Omental fat pad (tissue), 4 donors: ENCODE measurements around the gene WDR27. TPM values are rescaled to one million over a fixed set of nuclear protein-coding genes. Genes with fewer than 3 reads are reported as not detected.
"Not testable (repeated sequence)": the region's sequence is repeated elsewhere in the genome, so short reads cannot be mapped to it uniquely, and the experiment has no call there.

Experiments
- ATAC-seq: fragments of 150-250 bp; one replicate; pipeline ENCODE4 v1.9.1; 2016; ENCODE audit warnings: mild to moderate bottlenecking, moderate library complexity; ENCODE audit not compliant: low FRiP score
- DNase-seq: peaks from one replicate; pipeline ENCODE4 v3.0.0-alpha.2; 2019; ENCODE audit warnings: low spot score
- total RNA-seq, 4 donors: library from RNA; depleted of rRNA; stranded (reverse); fragments of >200 nt; gene quantifications; one replicate each; pipeline ENCODE4 v1.1.0, GENCODE V29; 2016
- TF ChIP-seq, protein P1 (sequence below), 3 donors: fragments of 450-650 bp; IDR thresholded peaks; one replicate each; pipeline ENCODE4 v1.5.1; 2016 to 2017; ENCODE audit warnings: antibody characterized with exemption in 3 of 3, mild to moderate bottlenecking in 3 of 3, moderate library complexity in 2 of 3

The WDR27 gene
- total RNA-seq, 4 donors from 2014 or later, result 18.9 to 35.9 (median 21.7) TPM

DNA sequence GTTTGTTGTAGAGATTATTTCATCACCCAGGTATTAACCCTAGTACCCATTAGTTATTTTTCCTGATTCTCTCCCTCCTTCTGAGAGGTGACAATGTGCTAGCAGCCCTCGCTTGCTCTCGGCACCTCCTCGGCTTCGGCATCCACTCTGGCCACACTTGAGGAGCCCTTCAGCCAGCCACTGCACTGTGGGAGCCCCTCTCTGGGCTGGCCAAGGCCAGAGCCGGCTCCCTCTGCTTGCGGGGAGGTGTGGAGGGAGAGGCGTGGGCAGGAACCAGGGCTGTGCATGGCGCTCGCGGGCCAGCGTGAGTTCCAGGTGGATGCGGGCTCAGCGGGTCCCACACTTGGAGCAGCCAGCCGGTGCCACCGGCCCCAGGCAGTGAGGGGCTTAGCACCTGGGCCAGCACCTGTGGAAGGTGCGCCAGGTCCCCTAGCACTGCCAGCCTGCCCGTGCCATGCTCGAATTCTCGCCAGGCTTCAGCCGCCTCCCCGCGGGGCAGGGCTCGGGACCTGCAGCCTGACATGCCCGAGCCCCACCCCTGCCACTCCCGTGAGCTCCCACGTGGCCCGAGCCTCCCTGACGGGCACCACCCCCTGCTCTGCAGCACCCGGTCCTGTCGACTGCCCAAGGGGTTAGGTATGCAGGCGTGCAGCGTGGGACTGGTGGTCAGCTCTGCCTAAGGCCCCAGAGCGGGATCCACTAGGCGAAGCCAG is 221.9 kb downstream of the WDR27 start:
- no peak for DNase-seq
- ATAC-seq, result no peak
- TF ChIP-seq, protein P1, sequence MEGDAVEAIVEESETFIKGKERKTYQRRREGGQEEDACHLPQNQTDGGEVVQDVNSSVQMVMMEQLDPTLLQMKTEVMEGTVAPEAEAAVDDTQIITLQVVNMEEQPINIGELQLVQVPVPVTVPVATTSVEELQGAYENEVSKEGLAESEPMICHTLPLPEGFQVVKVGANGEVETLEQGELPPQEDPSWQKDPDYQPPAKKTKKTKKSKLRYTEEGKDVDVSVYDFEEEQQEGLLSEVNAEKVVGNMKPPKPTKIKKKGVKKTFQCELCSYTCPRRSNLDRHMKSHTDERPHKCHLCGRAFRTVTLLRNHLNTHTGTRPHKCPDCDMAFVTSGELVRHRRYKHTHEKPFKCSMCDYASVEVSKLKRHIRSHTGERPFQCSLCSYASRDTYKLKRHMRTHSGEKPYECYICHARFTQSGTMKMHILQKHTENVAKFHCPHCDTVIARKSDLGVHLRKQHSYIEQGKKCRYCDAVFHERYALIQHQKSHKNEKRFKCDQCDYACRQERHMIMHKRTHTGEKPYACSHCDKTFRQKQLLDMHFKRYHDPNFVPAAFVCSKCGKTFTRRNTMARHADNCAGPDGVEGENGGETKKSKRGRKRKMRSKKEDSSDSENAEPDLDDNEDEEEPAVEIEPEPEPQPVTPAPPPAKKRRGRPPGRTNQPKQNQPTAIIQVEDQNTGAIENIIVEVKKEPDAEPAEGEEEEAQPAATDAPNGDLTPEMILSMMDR (IDR thresholded peaks at IDR 0.05), result no peak

DNA sequence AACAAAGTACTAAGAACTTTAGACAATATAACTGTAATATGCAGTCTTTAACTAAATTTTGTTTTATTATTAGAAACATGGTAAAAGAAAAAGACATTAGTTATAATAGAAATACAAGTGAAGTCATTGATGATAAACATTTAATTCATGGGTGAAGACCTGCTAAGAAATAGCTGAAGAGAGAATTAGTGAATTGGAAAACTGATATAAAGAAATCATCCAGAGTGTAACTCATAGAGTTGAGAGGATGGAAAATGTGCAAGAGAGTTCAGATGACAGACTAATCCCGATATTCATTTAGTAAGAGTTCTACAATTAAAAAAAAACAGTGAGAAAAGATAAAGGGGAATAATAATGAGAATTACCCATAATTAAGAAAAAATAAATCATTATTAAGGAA is 227.5 kb downstream of the WDR27 start:
- TF ChIP-seq, protein P1 (IDR thresholded peaks at IDR 0.05), result no peak
- DNase-seq (no peak), ATAC-seq (no peak)

DNA sequence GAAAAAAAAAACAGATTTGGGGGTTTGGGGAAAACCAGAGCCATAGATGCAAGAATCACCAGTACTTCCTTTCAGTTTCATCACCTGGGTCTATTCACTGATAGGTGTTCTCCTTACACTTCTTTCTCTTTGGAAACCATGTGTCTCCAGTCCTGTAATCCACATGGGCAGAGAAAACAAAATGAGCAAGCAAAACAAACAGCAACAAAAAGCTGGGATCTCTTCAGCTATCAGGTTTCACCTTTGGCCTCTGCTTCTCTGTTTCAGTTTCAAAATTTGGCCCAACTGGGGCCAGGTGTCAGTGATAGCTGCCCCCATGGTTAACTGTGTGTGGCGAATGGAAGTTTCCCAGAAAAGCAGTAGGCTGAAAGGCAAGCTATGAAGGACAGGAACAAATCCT is 228.2 kb downstream of the WDR27 start:
- no peak for ATAC-seq
- TF ChIP-seq, protein P1 (IDR thresholded peaks at IDR 0.05), result no peak

DNA sequence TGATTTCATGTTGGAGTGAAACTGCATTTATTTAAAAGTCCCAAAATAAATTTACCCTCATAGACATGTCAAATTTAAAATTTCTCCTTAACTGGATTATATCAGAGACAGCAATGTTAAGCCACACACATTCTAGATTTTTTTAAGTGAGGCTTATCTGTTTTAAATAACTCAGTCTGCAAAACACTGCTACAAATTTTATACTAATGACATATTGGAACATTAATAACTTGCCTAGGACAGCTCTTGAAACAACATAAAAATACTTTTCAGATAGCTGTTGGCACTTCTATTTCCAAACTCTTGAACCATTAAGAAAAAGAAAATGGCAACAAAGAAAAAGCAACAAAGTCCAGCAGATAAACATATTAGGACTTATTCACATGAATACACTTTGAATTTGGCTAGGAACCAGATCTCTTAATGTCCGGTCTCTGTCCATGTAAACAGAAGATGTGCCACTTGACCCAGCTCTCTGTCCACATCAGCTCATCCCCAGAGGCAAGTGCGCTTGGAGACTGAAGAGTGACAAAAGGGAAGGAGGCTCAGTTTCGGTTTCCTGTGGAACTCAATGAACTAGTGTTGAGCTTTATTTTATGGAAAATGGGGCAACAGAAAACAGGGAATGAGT is 228.9 kb downstream of the WDR27 start:
- ATAC-seq, result no peak
- TF ChIP-seq, protein P1 (IDR thresholded peaks at IDR 0.05), result no peak
- no peak for DNase-seq

More for the DNA sequence above, 228.2 kb downstream of the WDR27 start:
- no peak for DNase-seq

DNA sequence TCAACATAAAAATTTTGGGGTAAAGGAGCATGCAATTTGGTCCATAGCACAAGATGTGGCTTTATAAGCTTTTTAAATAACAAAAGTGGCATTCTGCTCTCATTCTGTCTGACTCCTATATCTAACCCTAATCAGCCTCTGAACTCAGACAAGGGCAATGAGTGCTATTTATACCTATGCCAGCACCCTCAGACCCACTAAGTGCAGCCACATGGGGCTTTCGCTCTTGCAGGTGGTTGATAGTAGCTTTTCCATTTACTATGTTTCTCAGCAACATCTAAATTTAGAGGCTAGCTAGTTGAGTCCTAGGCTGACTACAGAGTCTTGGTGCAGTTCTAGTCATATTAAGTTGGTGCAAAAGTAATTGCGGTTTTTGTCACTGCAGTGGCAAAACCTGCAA is 231.0 kb downstream of the WDR27 start:
- ATAC-seq (no peak), DNase-seq (no peak)
- TF ChIP-seq, protein P1 (IDR thresholded peaks at IDR 0.05), result no peak

DNA sequence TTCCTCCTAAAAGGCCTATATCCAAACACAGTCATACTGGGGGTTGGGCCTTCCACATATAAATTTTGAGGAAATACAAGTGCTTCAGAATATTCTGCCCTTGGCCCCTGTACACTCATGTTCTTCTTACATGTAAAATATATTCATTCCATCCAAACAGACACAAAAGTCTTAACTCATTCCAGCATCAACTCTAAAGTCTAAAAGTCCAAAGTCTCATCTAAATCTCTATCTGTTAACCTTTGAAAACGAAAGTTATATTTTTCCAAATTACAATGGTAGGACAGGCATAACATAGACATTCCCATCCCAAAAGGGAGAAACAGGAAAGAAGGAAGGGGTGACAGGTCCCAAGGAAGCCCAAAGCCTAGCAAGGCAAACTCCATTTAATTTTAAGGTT is 232.8 kb downstream of the WDR27 start:
- TF ChIP-seq, protein P1 (IDR thresholded peaks at IDR 0.05), result no peak

DNA sequence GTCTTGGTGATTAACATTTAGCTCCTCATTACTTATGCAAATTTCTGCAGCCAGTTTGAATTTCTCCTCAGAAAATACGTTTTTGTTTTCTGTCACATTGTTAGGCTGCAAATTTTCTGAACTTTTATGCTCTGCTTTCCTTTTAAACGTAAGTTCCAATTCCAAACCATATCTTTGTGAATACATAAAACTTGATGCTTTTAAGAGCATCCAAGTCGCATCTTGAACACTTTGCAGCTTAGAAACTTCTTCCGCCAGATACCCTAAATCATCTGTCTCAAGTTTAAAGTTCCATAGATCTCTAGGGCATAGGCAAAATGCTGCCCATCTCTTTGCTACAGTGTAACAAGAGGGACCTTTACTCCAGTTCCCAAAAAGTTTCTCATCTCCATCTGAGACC is 234.1 kb downstream of the WDR27 start:
- not testable (repeated sequence) for ATAC-seq

More for the DNA sequence above, 232.8 kb downstream of the WDR27 start:
- ATAC-seq (no peak), DNase-seq (no peak)

DNA sequence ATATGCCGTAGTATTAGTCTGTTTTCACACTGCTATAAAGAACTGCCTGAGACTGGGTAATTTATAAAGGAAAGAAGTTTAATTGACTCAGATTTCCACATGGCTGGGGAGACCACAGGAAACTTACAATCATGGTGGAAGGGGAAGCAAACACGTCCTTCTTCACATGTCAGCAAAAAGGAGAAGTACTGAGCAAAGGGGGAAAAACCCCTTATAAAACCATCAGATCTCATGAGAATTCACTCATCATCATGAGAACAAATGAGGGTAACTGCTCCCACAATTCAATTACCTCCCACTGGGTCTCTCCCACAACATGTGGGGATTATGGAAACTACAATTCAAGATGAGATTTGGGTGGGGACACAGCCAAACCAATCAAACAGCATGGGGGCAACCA is 235.6 kb downstream of the WDR27 start:
- DNase-seq, ATAC-seq: not testable (repeated sequence)

More for the DNA sequence above, 234.1 kb downstream of the WDR27 start:
- DNase-seq, result not testable (repeated sequence)
